Fibroblast of lung (primary cell): ENCODE measurements around the gene CDS1.

Experiments
- CTCF ChIP-seq, 2 donors: IDR thresholded peaks in 1 of 2; conservative IDR thresholded peaks in 1 of 2; 1 replicate in 1 of 2; 2 replicates in 1 of 2; pipeline ENCODE4 v1.5.1; 2011 to 2012; ENCODE audit warnings: low read length in 2 of 2, control low read depth in 1 of 2, inconsistent platforms in 1 of 2, low read depth in 1 of 2, mild to moderate bottlenecking in 1 of 2
- EZH2 ChIP-seq: IDR thresholded peaks from 2 replicates; pipeline ENCODE4 v1.5.1; 2012; ENCODE audit warnings: low read length, control low read depth, mild to moderate bottlenecking; ENCODE audit errors: missing control alignments

- TF ChIP-seq CTCF (conservative IDR thresholded peaks at IDR 0.05 in 1 of 2, IDR thresholded peaks at IDR 0.05 in 1 of 2; ENCODE audit: low read depth in 1 of 2, low read length in 2 of 2): no peak
- no peak for TF ChIP-seq EZH2
These were observed 90.7 kb downstream of the CDS1 start for GRCh38 chr4:84673475-84674240.
